ENCODE data around the gene APOA1.

The APOA1 gene

DNA sequence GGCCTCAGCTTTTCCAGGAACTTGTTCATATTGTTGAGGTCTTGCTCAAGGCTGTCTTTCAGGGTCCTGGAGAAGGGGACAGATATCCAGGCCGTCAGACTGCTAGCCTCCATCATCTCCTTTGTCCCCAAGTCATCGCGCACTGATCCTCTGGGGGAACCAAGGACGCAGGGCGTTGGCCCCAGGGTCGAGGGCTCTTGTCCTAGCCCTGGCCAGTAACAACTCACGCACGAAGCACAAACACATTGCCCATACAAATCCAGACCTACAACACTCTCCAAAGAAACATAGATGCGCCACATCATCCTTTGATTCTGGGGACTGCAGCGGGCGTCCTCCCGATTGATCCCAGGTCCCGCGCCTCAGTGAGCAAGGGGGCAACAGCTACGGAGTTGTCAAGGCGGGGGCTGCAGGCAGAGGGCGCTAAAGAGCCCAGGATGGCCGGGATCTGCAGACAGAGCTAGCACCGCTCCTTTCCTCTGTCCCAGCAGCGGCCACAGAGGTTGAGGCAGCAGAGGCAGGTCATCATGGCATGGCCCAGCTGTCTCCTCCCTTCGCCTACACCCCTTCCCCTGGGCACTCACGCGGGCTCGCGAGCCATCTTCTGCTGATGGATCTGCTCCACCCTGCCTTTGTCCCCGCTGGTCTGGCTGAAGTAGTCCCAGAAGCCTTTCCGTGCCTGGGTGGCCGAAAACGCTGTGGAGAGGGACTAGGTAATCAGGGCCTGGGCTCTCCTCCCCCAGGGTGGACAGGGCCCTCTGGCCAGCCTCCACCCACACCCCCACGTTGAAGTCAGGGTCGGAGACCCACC is 46.2 kb downstream of the APOA1 start (continued):
- TF ChIP-seq, protein P1, sequence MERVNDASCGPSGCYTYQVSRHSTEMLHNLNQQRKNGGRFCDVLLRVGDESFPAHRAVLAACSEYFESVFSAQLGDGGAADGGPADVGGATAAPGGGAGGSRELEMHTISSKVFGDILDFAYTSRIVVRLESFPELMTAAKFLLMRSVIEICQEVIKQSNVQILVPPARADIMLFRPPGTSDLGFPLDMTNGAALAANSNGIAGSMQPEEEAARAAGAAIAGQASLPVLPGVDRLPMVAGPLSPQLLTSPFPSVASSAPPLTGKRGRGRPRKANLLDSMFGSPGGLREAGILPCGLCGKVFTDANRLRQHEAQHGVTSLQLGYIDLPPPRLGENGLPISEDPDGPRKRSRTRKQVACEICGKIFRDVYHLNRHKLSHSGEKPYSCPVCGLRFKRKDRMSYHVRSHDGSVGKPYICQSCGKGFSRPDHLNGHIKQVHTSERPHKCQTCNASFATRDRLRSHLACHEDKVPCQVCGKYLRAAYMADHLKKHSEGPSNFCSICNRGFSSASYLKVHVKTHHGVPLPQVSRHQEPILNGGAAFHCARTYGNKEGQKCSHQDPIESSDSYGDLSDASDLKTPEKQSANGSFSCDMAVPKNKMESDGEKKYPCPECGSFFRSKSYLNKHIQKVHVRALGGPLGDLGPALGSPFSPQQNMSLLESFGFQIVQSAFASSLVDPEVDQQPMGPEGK (tag by site-specific recombination; IDR thresholded peaks at IDR 0.05), result no peak
- TF ChIP-seq, protein P2, sequence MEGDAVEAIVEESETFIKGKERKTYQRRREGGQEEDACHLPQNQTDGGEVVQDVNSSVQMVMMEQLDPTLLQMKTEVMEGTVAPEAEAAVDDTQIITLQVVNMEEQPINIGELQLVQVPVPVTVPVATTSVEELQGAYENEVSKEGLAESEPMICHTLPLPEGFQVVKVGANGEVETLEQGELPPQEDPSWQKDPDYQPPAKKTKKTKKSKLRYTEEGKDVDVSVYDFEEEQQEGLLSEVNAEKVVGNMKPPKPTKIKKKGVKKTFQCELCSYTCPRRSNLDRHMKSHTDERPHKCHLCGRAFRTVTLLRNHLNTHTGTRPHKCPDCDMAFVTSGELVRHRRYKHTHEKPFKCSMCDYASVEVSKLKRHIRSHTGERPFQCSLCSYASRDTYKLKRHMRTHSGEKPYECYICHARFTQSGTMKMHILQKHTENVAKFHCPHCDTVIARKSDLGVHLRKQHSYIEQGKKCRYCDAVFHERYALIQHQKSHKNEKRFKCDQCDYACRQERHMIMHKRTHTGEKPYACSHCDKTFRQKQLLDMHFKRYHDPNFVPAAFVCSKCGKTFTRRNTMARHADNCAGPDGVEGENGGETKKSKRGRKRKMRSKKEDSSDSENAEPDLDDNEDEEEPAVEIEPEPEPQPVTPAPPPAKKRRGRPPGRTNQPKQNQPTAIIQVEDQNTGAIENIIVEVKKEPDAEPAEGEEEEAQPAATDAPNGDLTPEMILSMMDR (tag by site-specific recombination; IDR thresholded peaks at IDR 0.05), result peak; percentile 54; the same call in 1 of the 2 replicates
- TF ChIP-seq ZNF174 (tag by site-specific recombination; IDR thresholded peaks at IDR 0.05) (no peak), TCF7L2 (IDR thresholded peaks at IDR 0.05; ENCODE audit: borderline replicate concordance, low read depth, low read length) (no peak), KLF10 (tag by site-specific recombination; IDR thresholded peaks at IDR 0.05) (no peak), ZNF529 (tag by site-specific recombination; IDR thresholded peaks at IDR 0.05; ENCODE audit: insufficient replicate concordance) (no peak)
- TF ChIP-seq, protein P3, sequence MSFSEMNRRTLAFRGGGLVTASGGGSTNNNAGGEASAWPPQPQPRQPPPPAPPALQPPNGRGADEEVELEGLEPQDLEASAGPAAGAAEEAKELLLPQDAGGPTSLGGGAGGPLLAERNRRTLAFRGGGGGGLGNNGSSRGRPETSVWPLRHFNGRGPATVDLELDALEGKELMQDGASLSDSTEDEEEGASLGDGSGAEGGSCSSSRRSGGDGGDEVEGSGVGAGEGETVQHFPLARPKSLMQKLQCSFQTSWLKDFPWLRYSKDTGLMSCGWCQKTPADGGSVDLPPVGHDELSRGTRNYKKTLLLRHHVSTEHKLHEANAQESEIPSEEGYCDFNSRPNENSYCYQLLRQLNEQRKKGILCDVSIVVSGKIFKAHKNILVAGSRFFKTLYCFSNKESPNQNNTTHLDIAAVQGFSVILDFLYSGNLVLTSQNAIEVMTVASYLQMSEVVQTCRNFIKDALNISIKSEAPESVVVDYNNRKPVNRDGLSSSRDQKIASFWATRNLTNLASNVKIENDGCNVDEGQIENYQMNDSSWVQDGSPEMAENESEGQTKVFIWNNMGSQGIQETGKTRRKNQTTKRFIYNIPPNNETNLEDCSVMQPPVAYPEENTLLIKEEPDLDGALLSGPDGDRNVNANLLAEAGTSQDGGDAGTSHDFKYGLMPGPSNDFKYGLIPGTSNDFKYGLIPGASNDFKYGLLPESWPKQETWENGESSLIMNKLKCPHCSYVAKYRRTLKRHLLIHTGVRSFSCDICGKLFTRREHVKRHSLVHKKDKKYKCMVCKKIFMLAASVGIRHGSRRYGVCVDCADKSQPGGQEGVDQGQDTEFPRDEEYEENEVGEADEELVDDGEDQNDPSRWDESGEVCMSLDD (tag by site-specific recombination; IDR thresholded peaks at IDR 0.05), result no peak

DNA sequence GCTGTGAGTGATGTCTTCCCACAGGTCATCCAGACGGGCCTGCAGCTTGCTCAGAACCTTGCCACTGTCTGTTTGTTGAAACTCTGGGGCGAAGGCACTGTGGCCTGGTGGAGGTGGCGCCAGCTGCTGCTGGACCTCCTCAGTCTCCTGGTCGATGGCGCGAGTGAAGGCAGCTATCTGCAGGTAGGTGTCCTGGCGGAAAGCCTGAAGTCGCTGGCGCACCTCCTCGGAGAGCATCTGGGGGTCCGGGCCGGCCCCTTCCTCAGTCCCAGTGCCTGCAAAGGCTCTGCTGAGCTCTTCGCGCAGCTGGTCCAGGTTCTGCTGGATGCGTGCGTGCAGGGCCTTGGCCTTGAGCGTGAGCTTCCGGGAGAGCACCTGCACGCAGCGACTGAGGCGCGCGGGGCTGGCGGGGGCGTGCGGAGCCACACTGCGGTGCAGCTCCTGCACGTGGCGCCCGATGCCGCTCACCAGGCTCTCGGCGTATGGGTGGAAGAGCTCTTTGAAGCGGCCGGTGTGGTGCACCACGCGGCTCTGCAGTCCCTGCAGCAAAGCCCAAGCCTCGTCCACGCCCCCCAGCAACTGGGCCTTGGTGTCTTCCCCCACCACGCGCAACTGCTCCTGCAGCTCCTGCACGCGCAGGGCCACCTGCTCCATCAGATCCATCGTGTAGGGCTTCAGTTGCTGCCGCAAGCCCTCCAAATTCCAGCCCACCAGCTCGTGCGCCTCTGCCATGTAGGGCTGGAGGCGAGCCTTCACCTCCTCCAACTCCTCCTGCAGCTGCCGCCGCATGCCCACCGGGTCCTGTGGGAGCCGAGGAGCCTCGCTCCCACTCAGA is 47.0 kb downstream of the APOA1 start:
- no peak overlapping the region for H3K4me3 ChIP-seq (ENCODE audit: low read depth, low read length)
- TF ChIP-seq, protein P4, sequence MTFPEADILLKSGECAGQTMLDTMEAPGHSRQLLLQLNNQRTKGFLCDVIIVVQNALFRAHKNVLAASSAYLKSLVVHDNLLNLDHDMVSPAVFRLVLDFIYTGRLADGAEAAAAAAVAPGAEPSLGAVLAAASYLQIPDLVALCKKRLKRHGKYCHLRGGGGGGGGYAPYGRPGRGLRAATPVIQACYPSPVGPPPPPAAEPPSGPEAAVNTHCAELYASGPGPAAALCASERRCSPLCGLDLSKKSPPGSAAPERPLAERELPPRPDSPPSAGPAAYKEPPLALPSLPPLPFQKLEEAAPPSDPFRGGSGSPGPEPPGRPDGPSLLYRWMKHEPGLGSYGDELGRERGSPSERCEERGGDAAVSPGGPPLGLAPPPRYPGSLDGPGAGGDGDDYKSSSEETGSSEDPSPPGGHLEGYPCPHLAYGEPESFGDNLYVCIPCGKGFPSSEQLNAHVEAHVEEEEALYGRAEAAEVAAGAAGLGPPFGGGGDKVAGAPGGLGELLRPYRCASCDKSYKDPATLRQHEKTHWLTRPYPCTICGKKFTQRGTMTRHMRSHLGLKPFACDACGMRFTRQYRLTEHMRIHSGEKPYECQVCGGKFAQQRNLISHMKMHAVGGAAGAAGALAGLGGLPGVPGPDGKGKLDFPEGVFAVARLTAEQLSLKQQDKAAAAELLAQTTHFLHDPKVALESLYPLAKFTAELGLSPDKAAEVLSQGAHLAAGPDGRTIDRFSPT (tag by site-specific recombination; IDR thresholded peaks at IDR 0.05), result no peak
- TF ChIP-seq ZFP41 (tag by site-specific recombination; IDR thresholded peaks at IDR 0.05; ENCODE audit: borderline replicate concordance) (no peak), ZNF610 (tag by site-specific recombination; IDR thresholded peaks at IDR 0.05; ENCODE audit: borderline replicate concordance) (no peak), ZNF112 (tag by site-specific recombination; IDR thresholded peaks at IDR 0.05) (no peak), ZNF548 (tag by site-specific recombination; IDR thresholded peaks at IDR 0.05) (no peak)
- TF ChIP-seq, protein P5, sequence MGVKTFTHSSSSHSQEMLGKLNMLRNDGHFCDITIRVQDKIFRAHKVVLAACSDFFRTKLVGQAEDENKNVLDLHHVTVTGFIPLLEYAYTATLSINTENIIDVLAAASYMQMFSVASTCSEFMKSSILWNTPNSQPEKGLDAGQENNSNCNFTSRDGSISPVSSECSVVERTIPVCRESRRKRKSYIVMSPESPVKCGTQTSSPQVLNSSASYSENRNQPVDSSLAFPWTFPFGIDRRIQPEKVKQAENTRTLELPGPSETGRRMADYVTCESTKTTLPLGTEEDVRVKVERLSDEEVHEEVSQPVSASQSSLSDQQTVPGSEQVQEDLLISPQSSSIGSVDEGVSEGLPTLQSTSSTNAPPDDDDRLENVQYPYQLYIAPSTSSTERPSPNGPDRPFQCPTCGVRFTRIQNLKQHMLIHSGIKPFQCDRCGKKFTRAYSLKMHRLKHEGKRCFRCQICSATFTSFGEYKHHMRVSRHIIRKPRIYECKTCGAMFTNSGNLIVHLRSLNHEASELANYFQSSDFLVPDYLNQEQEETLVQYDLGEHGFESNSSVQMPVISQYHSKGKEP (tag by site-specific recombination; IDR thresholded peaks at IDR 0.05), result no peak
- H3K9me3 ChIP-seq (ENCODE audit: control insufficient read depth, insufficient read depth, low read depth, low read length), result no peaks in the 10 kb centered on the region
- no peak overlapping the region for H3K27ac ChIP-seq (ENCODE audit: extremely low read depth, low read depth, low read length)
- no peaks in the 10 kb centered on the region for H3K4me1 ChIP-seq (ENCODE audit: control insufficient read depth, insufficient read depth, low read length)
- peaks cover 0 to 17% of the 10 kb centered on the region in 2 experiments; a peak in 1 of 3 replicates for H3K36me3 ChIP-seq (ENCODE audit: control insufficient read depth in 2 of 2, insufficient read depth in 1 of 2, low read length in 2 of 2)
- ChIA-PET POLR2A (interaction anchor here (1.1 to 1.8 kb wide), 3 partner anchors 46 to 353 kb away, joined by 4 to 13 read pairs (median 5); partner anchors contain the start of genes APOA1, PAFAH1B2 and SIK3), CTCF (interaction anchor here (0.5 to 6.9 kb wide), 39 partner anchors 10 to 519 kb away, joined by 3 to 118 read pairs (median 4); partner anchors contain the start of genes APOA1 and PAFAH1B2)
